Lower leg skin (tissue), 3 donors: ENCODE data around the gene RPS6KA4.

Experiments used
- CTCF ChIP-seq, 3 donors: fragments of 450-650 bp; IDR thresholded peaks; one replicate each; pipeline ENCODE4 v1.5.1; 2016; ENCODE audit warnings: antibody characterized with exemption in 3 of 3, mild to moderate bottlenecking in 3 of 3, moderate library complexity in 2 of 3
- POLR2A ChIP-seq, 2 donors: fragments of 450-650 bp; IDR thresholded peaks; one replicate each; pipeline ENCODE4 v1.6.1; 2016 to 2017; ENCODE audit warnings: antibody characterized with exemption in 2 of 2, mild to moderate bottlenecking in 1 of 2, moderate library complexity in 1 of 2

DNA sequence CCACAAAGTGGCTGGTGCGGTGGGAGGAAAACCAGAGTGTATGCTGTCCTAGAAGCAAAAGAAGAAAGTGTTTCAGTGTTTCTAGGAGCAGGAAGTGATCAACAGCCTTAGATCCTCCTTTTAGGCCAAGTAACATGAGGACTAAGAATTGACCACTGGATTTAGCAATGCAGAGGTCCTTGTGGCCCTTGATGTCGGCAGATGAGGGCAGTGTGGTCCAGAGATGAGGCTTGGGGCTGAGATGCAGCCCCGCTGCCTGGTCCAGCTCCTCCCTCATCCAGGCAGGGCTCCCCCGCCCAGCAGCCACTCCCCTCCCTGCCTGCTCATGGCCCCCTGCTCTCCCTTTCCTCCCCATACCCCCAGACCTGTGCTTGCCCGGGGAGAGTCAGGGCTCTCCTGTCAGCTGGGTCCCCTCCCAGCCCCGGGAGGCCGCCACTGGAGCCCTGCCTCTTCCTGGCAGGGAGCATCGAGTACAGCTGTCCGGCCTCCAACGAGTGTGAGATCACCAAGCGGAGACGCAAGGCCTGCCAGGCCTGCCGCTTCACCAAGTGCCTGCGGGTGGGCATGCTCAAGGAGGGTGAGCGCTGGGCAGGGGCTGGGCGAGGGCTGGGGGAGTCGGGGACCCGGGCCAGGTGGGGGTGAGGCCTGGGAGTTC is 45.3 kb upstream of the RPS6KA4 start:
- no peak for TF ChIP-seq CTCF (IDR thresholded peaks at IDR 0.05)
- no peak for TF ChIP-seq POLR2A (IDR thresholded peaks at IDR 0.05)
